Small intestine (tissue), 7 donors: ENCODE data around the gene LRP10. TPM values are rescaled to one million over a fixed set of nuclear protein-coding genes. Genes with fewer than 3 reads are reported as not detected.

ENCODE experiments used
- DNase-seq, 2 donors: peaks; one replicate each; pipeline versions ENCODE4 v3.0.0 to v3.0.0-alpha.2; 2013
- FAIRE-seq: peaks from 2 replicates; lab custom pipeline; 2012; peaks lifted over from hg19 to GRCh38; lab: Jason Lieb, UNC
- H3K27ac ChIP-seq, 3 donors: one replicate each; pipeline ENCODE4 v1.5.1; 2013; ENCODE audit warnings: low read length in 2 of 3, mild to moderate bottlenecking in 2 of 3, control low read depth in 1 of 3, inconsistent platforms in 1 of 3, low read depth in 1 of 3, moderate library complexity in 1 of 3
- H3K27me3 ChIP-seq, 3 donors: one replicate each; pipeline ENCODE4 v1.6.1; 2013; ENCODE audit warnings: low read length in 3 of 3, inconsistent platforms in 1 of 3; ENCODE audit not compliant: control insufficient read depth in 3 of 3, insufficient read depth in 3 of 3
- H3K36me3 ChIP-seq, 3 donors: one replicate each; pipeline ENCODE4 v1.6.1; 2013; ENCODE audit warnings: low read length in 3 of 3, inconsistent platforms in 1 of 3, low read depth in 1 of 3, mild to moderate bottlenecking in 1 of 3, moderate library complexity in 1 of 3; ENCODE audit not compliant: control insufficient read depth in 3 of 3, insufficient read depth in 2 of 3
- H3K4me1 ChIP-seq, 3 donors: one replicate each; pipeline ENCODE4 v1.6.1; 2013; ENCODE audit warnings: low read length in 2 of 3, inconsistent platforms in 1 of 3, low read depth in 1 of 3, mild to moderate bottlenecking in 1 of 3, moderate library complexity in 1 of 3; ENCODE audit not compliant: control insufficient read depth in 3 of 3, insufficient read depth in 2 of 3
- H3K4me3 ChIP-seq, 3 donors: one replicate each; pipeline ENCODE4 v1.5.1; 2013; ENCODE audit warnings: low read length in 3 of 3, control low read depth in 1 of 3, inconsistent platforms in 1 of 3, low read depth in 1 of 3, mild to moderate bottlenecking in 1 of 3, moderate library complexity in 1 of 3
- H3K9me3 ChIP-seq, 2 donors: one replicate each; pipeline ENCODE4 v1.6.1; 2013; ENCODE audit warnings: low read depth in 1 of 2, low read length in 1 of 2; ENCODE audit not compliant: control insufficient read depth in 2 of 2, insufficient read depth in 1 of 2
- WGBS, 3 donors: extraction: QIAGEN DNeasy Blood & Tissue Kit; methylation state at CpG; one replicate each; pipeline ENCODE4 v1.1.7; 2013; 5-methylcytosine and 5-hydroxymethylcytosine counted together
- polyA plus RNA-seq, 4 donors: library from polyadenylated mRNA; stranded (reverse) in 3 of 4; unstranded in 1 of 4; fragments of 200-250 nt in 3 of 4; fragments of 120-200 nt in 1 of 4; gene quantifications; one replicate each; pipeline versions ENCODE4 v1.2.1 to v1.2.3, GENCODE V29; 2013
- donor health status: healthy with polysubstance abuse.
- donor health status: control.
- donor health status: control.
- donor health status: Bipolar disorder and iron deficiency.
- donor health status: healthy.

LRP10 gene
- polyA plus RNA-seq, 4 donors = 19.7 to 107 (median 57.8) TPM

DNA sequence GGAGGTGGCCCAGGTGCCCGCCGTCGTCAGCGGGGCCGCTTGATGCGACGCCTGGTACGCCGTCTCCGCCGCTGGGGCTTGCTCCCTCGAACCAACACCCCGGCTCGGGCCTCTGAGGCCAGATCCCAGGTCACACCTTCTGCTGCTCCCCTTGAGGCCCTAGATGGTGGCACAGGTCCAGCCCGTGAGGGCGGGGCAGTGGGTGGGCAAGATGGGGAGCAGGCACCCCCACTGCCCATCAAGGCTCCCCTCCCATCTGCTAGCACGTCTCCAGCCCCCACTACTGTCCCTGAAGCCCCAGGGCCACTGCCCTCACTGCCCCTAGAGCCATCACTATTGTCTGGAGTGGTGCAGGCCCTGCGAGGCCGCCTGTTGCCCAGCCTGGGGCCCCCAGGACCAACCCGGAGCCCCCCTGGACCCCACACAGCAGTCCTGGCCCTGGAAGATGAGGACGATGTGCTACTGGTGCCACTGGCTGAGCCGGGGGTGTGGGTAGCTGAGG lies 5.5 kb downstream of the LRP10 start:
- peaks cover 0 to 13% (median 0%) of the 10 kb centered on the region in 3 donors for H3K4me1 ChIP-seq
- FAIRE-seq (no peak), DNase-seq (no peak)
- H3K27me3 ChIP-seq = no peaks in the 10 kb centered on the region
- H3K27ac ChIP-seq = no peak overlapping the region
- H3K4me3 ChIP-seq = no peak overlapping the region
- peaks cover 14 to 65% (median 35%) of the 10 kb centered on the region in 3 donors for H3K36me3 ChIP-seq
- 84 to 90% (median 86%) methylated on average over 22 of the region's 22 CpGs for WGBS, 3 donors
- H3K9me3 ChIP-seq = no peaks in the 10 kb centered on the region

DNA sequence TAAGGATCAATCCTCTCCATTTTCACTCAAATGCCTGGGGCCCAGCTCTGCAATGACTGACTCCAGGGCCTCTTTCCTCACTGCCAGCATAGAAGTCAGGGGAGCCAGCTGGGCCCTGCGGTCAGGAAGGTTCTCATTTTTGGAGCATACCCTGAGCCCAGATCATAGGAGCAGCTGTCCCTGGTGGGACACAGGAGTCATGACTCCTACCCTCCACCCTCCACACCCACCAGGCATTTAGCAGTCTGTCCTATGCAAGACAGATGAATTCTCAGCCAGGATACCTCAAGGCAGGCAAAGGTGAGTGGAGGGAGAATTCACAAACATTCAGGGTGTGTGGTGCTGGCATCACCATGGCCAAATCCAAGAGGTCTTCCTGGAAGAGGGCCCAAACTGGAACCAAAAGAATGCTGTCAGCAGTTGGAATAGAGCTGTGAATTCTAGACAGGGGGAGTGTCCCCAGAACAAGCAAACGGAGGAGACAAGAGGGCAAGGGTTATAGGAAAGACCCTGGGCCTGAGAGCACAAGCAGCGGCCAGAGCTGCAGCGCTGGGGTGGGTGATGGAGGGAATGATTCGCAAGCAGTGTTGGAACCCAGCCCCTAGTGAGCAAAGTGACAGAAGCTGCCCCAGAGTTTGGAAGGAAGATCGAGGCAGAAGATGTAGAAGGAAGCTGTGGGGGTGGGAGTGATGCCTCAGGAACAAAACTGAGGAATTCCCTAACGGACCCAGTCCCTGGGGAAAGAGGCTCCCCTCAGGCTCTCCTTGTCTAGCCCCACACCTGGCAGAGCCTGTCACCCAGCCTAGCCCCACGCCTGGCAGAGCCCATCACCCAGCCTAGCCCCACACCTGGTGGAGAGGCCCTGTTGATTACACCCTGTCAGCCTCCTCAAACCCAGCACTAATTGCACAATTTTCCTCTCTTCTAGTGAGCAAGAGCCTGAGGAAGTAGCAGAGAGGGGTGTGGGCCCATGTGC lies 7.0 kb downstream of the LRP10 start:
- Histone ChIP-seq H3K4me3 (no peak overlapping the region), H3K4me1 (peaks cover 0 to 21% (median 0%) of the 10 kb centered on the region in 3 donors), H3K36me3 (peaks cover 14 to 59% (median 35%) of the 10 kb centered on the region in 3 donors), H3K27ac (no peak overlapping the region), H3K9me3 (no peaks in the 10 kb centered on the region), H3K27me3 (no peaks in the 10 kb centered on the region)
- 84 to 85% (median 84%) methylated on average over 8 of the region's 8 CpGs for WGBS, 3 donors
- DNase-seq (no peak), FAIRE-seq (no peak)

DNA sequence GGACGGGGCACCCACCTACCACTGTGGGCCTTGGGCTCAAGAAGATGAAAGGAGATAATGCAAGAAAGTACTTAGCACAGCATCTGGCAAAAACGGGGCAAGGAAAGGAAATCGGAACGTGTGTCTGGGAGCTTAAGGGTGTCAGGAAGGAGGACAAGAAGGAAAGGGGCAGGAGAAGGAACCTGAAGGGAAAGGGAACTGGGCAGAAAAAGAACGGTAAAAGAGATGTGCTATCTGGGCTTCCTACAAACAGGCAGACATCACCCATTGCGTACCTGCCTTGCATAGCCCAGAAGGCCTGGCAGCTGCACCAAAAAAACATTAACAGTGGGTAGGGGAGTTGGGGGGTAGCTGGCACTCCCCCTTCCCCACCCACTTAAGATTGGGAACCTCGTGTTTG lies 10.5 kb downstream of the LRP10 start:
- Histone ChIP-seq H3K36me3 (peaks cover 9 to 25% (median 9%) of the 10 kb centered on the region in 3 donors), H3K9me3 (no peaks in the 10 kb centered on the region), H3K4me1 (peaks cover 4 to 37% (median 6%) of the 10 kb centered on the region in 3 donors), H3K4me3 (no peak overlapping the region), H3K27ac (no peak overlapping the region), H3K27me3 (no peaks in the 10 kb centered on the region)
- DNase-seq = no peak
- FAIRE-seq = no peak
- WGBS, 3 donors = 37 to 56% (median 51%) methylated on average over 7 of the region's 7 CpGs

DNA sequence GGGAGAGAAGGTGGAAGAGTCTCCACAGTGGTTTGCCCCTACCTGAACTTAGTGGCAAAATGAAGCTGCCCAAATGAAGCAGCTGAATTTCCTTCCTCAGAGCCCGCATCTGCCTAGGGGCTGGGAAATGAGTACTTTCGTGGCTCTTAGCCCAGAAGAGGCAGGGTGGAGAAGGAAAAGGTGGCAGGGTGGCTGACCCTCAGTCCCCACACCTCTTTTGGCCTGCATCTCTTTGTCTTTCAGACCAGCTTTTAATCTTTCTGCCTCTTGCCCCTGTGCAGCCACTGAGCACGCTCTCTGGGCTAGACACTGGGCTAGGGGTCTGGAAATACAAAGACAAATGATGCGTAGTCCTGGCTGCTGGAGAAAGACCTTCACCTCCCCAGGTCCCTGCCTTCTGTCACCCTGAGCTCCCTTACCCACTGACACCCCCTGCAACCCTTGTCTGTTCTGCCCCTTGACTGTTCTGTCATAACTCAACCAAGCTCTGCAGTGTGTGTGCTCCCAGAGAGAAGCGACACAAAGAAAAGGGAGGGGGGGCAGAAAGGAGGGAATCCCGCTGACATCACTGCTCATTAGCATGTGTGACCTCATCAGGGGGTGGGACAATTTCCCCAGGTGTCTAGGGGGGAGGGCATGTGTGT lies 11.1 kb downstream of the LRP10 start:
- peaks cover 4 to 39% (median 6%) of the 10 kb centered on the region in 3 donors for H3K4me1 ChIP-seq
- H3K9me3 ChIP-seq = no peaks in the 10 kb centered on the region
- no peaks in the 10 kb centered on the region for H3K27me3 ChIP-seq
- 17 to 31% (median 26%) methylated on average over 6 of the region's 6 CpGs for WGBS, 3 donors
- no peak overlapping the region for H3K27ac ChIP-seq
- FAIRE-seq (no peak), DNase-seq (peak; percentile 45 to 72)
- H3K36me3 ChIP-seq = peaks cover 3 to 19% (median 9%) of the 10 kb centered on the region in 3 donors
- H3K4me3 ChIP-seq = no peak overlapping the region

DNA sequence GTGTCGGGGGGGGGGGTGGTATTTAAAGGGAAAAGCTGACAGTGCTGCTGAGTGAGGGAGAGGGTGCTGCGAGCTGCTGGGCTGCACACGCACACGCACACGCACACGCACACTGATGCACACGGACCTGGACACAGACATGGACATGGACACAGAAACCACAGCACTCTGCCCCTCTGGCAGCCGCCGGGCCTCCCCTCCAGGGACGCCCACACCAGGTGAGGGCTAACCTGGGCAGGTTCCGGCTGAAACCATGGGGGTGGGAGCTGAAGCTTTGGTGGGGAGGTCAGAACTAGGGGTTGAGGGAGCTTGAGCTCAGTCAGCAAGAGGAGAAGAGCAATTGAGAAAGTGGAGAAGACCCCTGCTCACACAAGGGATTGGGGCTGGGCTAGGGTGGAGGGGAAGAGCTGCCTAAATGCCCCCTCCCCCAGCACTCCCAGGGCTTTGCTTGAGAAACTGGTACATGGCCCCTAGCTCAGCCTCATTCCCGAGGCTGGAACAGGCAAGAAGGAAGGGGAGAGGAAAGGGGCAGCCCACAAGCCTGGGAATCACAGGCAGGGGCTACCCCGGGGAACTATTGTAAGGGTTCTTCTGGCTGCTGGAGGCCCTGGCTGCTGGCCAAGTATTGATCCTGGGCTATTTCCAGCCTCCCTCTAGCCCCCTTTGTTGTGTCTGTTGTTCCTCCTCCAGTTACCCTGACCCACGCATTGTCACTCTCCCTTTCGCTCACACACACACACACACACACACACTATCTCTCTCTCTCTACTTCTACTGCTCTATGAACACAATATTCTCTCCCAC lies 11.8 kb downstream of the LRP10 start, which contains the start of gene REM2:
Gene REM2, plus strand, starts transcription at position 50 of the 804 bp plus-strand sequence. Its CDS starts 66 bp downstream, at position 116.
- 18 to 43% (median 23%) methylated on average over 14 to 15 of the region's 15 CpGs for WGBS, 3 donors
- H3K27me3 ChIP-seq = no peaks in the 10 kb centered on the region
- no peak within 1 kb of the TSS for H3K27ac ChIP-seq
- DNase-seq (peak in 1 of 2 donors; percentile 47), FAIRE-seq (no peak)
- peaks cover 4 to 41% (median 6%) of the 10 kb centered on the region in 3 donors for H3K4me1 ChIP-seq
- no peak within 1 kb of the TSS for H3K4me3 ChIP-seq
- peaks cover under 1 to 12% (median 2%) of the 10 kb centered on the region in 3 donors for H3K36me3 ChIP-seq
- H3K9me3 ChIP-seq = no peaks in the 10 kb centered on the region

DNA sequence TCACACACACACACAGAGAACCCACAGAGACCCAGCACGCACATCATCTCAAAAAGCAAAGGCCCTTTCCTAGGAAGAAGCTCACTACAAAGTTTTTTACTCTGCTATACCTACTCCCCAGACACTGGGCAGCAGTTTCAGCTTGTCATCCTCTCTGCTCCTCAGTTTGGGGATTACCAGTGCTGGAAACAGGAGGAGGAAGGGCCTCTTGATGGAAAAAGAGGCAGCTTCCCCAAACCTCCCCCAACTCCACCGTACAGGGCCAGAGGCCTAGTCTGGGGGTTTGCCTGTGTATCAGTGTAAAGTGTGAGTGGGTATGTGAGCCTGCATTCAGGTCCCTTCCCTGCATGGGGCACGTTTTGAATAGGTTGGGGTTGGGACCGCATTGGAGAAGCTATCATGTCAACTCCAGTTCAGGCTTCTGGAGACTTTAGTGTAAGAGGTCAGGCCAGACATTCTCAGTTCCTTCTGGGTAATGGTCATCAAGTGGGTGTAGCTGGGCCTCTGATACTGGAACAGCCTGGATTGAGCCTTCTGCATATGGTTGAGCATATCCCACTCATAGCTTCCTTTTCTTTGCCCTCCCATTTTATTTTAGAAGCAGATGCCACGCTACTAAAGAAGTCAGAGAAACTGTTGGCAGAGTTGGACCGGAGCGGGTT lies 12.7 kb downstream of the LRP10 start:
- no peak for FAIRE-seq
- 86 to 90% (median 89%) methylated on average over 7 of the region's 7 CpGs for WGBS, 3 donors
- peak overlapping the region in 2 of 3 donors; percentile 52 to 72 for H3K27ac ChIP-seq

DNA sequence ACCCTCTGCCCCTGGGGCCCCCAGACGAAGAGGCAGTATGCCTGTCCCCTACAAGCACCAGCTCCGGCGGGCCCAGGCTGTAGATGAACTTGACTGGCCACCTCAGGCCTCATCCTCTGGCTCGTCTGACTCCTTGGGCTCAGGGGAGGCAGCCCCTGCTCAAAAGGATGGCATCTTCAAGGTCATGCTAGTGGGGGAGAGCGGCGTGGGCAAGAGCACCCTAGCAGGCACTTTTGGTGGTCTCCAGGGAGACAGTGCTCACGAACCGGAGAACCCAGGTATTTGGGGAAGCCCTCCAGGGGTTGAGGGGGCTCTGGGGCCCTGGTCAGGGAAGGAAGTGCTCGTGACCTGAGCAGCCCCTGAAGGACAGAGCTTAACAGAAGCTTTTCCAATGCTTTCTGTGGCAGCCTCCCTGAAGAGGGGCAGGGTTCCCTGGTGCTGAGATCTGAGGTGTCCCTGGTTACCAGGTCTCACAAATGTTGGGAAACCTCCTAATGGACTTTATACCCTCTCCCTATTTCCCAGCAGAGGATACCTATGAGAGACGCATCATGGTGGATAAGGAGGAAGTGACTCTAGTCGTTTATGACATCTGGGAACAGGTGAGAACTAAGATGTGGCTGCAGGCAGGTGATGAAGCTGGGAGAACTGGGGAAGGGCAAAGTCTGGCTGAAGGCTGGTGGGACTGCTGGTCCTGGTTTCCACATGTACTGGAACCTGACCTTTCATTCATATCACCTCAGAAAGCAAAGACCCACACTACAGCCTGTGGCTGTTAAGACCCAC lies 13.4 kb downstream of the LRP10 start:
- WGBS, 3 donors = 79 to 84% (median 79%) methylated on average over 11 of the region's 11 CpGs
- H3K9me3 ChIP-seq = no peaks in the 10 kb centered on the region
- H3K4me3 ChIP-seq = no peak overlapping the region
- peaks cover 0 to 3% (median 0%) of the 10 kb centered on the region in 3 donors for H3K36me3 ChIP-seq
- H3K27ac ChIP-seq = peak overlapping the region in 2 of 3 donors; percentile 72 to 81
- peaks cover 4 to 41% (median 6%) of the 10 kb centered on the region in 3 donors for H3K4me1 ChIP-seq
- H3K27me3 ChIP-seq = no peaks in the 10 kb centered on the region
- FAIRE-seq (no peak), DNase-seq (peak; percentile 83 to 93)

More for the DNA sequence above, 12.7 kb downstream of the LRP10 start:
- Histone ChIP-seq H3K36me3 (peaks cover 0 to 4% (median 0%) of the 10 kb centered on the region in 3 donors), H3K27me3 (no peaks in the 10 kb centered on the region), H3K9me3 (no peaks in the 10 kb centered on the region), H3K4me3 (no peak overlapping the region), H3K4me1 (peaks cover 4 to 41% (median 6%) of the 10 kb centered on the region in 3 donors)
- DNase-seq = no peak
